Gastrocnemius medialis (tissue), 4 donors: ENCODE measurements around the gene RAMACL. TPM values are rescaled to one million over a fixed set of nuclear protein-coding genes. Genes with fewer than 3 reads are reported as not detected.

Source experiments
- ATAC-seq, 2 donors: fragments of 150-250 bp; one replicate each; pipeline ENCODE4 v1.9.1; 2016
- DNase-seq, 2 donors: peaks; one replicate each; pipeline ENCODE4 v3.0.0-alpha.2; 2019
- H3K27ac ChIP-seq, 4 donors: fragments of 200-600 bp; sonication (generic); 1 replicate in 1 of 4; 2 replicates in 3 of 4; pipeline ENCODE4 v1.5.1; 2016 to 2018; ENCODE audit warnings: mild to moderate bottlenecking in 2 of 4, moderate library complexity in 1 of 4
- H3K27me3 ChIP-seq, 3 donors: fragments of 200-600 bp; sonication (generic) in 2 of 3; 1 replicate in 1 of 3; 2 replicates in 2 of 3; pipeline versions ENCODE4 v1.5.1 to v1.6.0; 2016 to 2019; ENCODE audit warnings: mild to moderate bottlenecking in 1 of 3, moderate library complexity in 1 of 3
- H3K36me3 ChIP-seq, 2 donors: fragments of 200-600 bp; sonication (generic) in 1 of 2; one replicate each; pipeline ENCODE4 v1.5.1; 2017 to 2018
- H3K4me1 ChIP-seq, 2 donors: fragments of 200-600 bp; sonication (generic) in 1 of 2; one replicate each; pipeline ENCODE4 v1.5.1; 2016 to 2017; ENCODE audit warnings: mild to moderate bottlenecking in 2 of 2
- H3K4me3 ChIP-seq, 4 donors: fragments of 200-600 bp; sonication (generic) in 3 of 4; 1 replicate in 1 of 4; 2 replicates in 3 of 4; pipeline ENCODE4 v1.5.1; 2016 to 2019; ENCODE audit warnings: mild to moderate bottlenecking in 2 of 4
- H3K9me3 ChIP-seq, 3 donors: fragments of 200-600 bp; sonication (generic) in 2 of 3; 1 replicate in 1 of 3; 2 replicates in 2 of 3; pipeline ENCODE4 v1.5.1; 2016 to 2019
- POLR2A ChIP-seq, 2 donors: fragments of 450-650 bp; IDR thresholded peaks; one replicate each; pipeline ENCODE4 v1.6.1; 2017; ENCODE audit warnings: antibody characterized with exemption in 2 of 2, mild to moderate bottlenecking in 2 of 2, moderate library complexity in 2 of 2
- in situ Hi-C, 4 donors: fragments of 200-750 bp; cut with MboI; loops; one replicate each; pipeline versions ENCODE4 v1.15.0 to v1.8.0; 2017; ENCODE audit warnings: low sequenced_read_pairs in 4 of 4
- intact Hi-C: fragments of 100-400 bp; cut with DNase I; formaldehyde crosslinking; loops from one replicate; pipeline ENCODE4 v1.15.1; 2023; ENCODE audit warnings: low total_unique reads
- total RNA-seq, 4 donors: library from RNA; depleted of rRNA; stranded (reverse); fragments of >200 nt; gene quantifications; one replicate each; pipeline versions ENCODE4 v1.1.0 to v1.2.3, GENCODE V29; 2016
- TF ChIP-seq, protein P1 (sequence below), 5 experiments: fragments of 450-650 bp in 3 of 5; fragments of 200-600 bp in 2 of 5; sonication (generic) in 2 of 5; IDR thresholded peaks in 4 of 5; conservative IDR thresholded peaks in 1 of 5; 1 replicate in 4 of 5; 2 replicates in 1 of 5; pipeline ENCODE4 v1.5.1; 2016 to 2019; ENCODE audit warnings: antibody characterized with exemption in 5 of 5, mild to moderate bottlenecking in 3 of 5, moderate library complexity in 3 of 5

The RAMACL gene
- total RNA-seq, 4 donors from 2014 or later: 0.18 to 5.6 (median 0.58) TPM

GRCh38 chr6:166623318-166623717, 36.8 kb upstream of the RAMACL start:
- H3K9me3 ChIP-seq: no peaks in the 10 kb centered on the region
- intact Hi-C loops: no loop called here
- H3K4me3 ChIP-seq: no peak overlapping the region
- no peaks in the 10 kb centered on the region for H3K36me3 ChIP-seq
- TF ChIP-seq POLR2A (IDR thresholded peaks at IDR 0.05): peak; percentile 12 to 40
- TF ChIP-seq, protein P1, sequence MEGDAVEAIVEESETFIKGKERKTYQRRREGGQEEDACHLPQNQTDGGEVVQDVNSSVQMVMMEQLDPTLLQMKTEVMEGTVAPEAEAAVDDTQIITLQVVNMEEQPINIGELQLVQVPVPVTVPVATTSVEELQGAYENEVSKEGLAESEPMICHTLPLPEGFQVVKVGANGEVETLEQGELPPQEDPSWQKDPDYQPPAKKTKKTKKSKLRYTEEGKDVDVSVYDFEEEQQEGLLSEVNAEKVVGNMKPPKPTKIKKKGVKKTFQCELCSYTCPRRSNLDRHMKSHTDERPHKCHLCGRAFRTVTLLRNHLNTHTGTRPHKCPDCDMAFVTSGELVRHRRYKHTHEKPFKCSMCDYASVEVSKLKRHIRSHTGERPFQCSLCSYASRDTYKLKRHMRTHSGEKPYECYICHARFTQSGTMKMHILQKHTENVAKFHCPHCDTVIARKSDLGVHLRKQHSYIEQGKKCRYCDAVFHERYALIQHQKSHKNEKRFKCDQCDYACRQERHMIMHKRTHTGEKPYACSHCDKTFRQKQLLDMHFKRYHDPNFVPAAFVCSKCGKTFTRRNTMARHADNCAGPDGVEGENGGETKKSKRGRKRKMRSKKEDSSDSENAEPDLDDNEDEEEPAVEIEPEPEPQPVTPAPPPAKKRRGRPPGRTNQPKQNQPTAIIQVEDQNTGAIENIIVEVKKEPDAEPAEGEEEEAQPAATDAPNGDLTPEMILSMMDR (IDR thresholded peaks at IDR 0.05 in 4 of 5, conservative IDR thresholded peaks at IDR 0.05 in 1 of 5): no peak
- DNase-seq (peak in 1 of 2 donors; percentile 56), ATAC-seq (peak in 1 of 2 donors; percentile 2)
- in situ Hi-C loops: loop anchor here in 1 of 4 donors (10.0 kb wide), 1 partner anchor 49 kb away; no protein-coding TSS in a partner anchor
- no peaks in the 10 kb centered on the region for H3K27me3 ChIP-seq
- peaks cover 35 to 63% of the 10 kb centered on the region in 2 donors for H3K4me1 ChIP-seq
- H3K27ac ChIP-seq: peak overlapping the region; percentile 28 to 89 (median 80)

GRCh38 chr6:166621114-166621540, 34.6 kb upstream of the RAMACL start:
- Histone ChIP-seq H3K9me3 (no peaks in the 10 kb centered on the region), H3K4me1 (peaks cover 33 to 76% of the 10 kb centered on the region in 2 donors), H3K27me3 (no peaks in the 10 kb centered on the region), H3K36me3 (no peaks in the 10 kb centered on the region), H3K4me3 (no peak overlapping the region), H3K27ac (peak overlapping the region; percentile 64 to 82 (median 71))
- in situ Hi-C loops: loop anchor here in 1 of 4 donors (10.0 kb wide), 1 partner anchor 46 kb away; no protein-coding TSS in a partner anchor
- TF ChIP-seq, protein P1 (IDR thresholded peaks at IDR 0.05 in 4 of 5, conservative IDR thresholded peaks at IDR 0.05 in 1 of 5): no peak
- TF ChIP-seq POLR2A (IDR thresholded peaks at IDR 0.05): no peak
- no peak for DNase-seq
- intact Hi-C loops: no loop called here
- no peak for ATAC-seq

GRCh38 chr6:166620478-166621113, 34.1 kb upstream of the RAMACL start:
- DNase-seq: no peak
- no peak for TF ChIP-seq POLR2A (IDR thresholded peaks at IDR 0.05)
- TF ChIP-seq, protein P1 (IDR thresholded peaks at IDR 0.05 in 4 of 5, conservative IDR thresholded peaks at IDR 0.05 in 1 of 5): no peak
- Histone ChIP-seq H3K36me3 (no peaks in the 10 kb centered on the region), H3K9me3 (no peaks in the 10 kb centered on the region), H3K27me3 (no peaks in the 10 kb centered on the region), H3K4me1 (peaks cover 32 to 77% of the 10 kb centered on the region in 2 donors), H3K27ac (peak overlapping the region; percentile 64 to 82 (median 71)), H3K4me3 (no peak overlapping the region)
- in situ Hi-C loops: loop anchor here in 1 of 4 donors (10.0 kb wide), 1 partner anchor 46 kb away; no protein-coding TSS in a partner anchor
- ATAC-seq: no peak
- intact Hi-C loops: no loop called here

DNA sequence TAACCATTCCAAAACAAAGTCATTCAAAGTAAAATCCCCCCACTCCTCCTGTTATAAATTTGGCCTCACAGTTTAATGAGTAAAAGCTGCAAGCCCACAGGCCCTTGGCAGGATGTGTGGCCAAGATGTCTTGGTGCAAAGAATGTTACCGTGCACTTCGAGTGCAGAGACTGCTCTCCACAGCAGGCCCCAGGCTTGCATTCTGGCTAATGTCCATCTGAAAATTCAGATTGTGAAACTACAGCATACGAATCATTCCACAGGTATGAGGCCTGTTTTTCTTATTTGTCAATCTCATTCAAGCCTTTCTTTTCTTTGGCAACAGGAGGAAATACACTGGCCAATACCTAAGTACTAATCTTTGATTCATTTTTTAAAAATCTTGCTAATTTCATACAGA, 33.4 kb upstream of the RAMACL start:
- no peak overlapping the region for H3K4me3 ChIP-seq
- H3K27me3 ChIP-seq: no peaks in the 10 kb centered on the region
- intact Hi-C loops: no loop called here
- H3K27ac ChIP-seq: peak overlapping the region; percentile 64 to 82 (median 71)
- peaks cover 38 to 82% of the 10 kb centered on the region in 2 donors for H3K4me1 ChIP-seq
- H3K9me3 ChIP-seq: no peaks in the 10 kb centered on the region
- in situ Hi-C loops: loop anchor here in 1 of 4 donors (10.0 kb wide), 1 partner anchor 45 kb away; no protein-coding TSS in a partner anchor
- TF ChIP-seq, protein P1 (IDR thresholded peaks at IDR 0.05 in 4 of 5, conservative IDR thresholded peaks at IDR 0.05 in 1 of 5): no peak
- no peak for TF ChIP-seq POLR2A (IDR thresholded peaks at IDR 0.05)
- peak; percentile 49 to 69 for ATAC-seq
- no peaks in the 10 kb centered on the region for H3K36me3 ChIP-seq
- DNase-seq: no peak
